ENCODE data around the gene GCFC2. TPM values are rescaled to one million over a fixed set of nuclear protein-coding genes. Genes with fewer than 3 reads are reported as not detected.
A peak's percentile ranks its signal among the peaks of the same experiment; 100 is the strongest.

GCFC2 gene
- total RNA-seq, 4 donors from 2014 or later, result 14.2 to 33.6 (median 22.8) TPM

DNA sequence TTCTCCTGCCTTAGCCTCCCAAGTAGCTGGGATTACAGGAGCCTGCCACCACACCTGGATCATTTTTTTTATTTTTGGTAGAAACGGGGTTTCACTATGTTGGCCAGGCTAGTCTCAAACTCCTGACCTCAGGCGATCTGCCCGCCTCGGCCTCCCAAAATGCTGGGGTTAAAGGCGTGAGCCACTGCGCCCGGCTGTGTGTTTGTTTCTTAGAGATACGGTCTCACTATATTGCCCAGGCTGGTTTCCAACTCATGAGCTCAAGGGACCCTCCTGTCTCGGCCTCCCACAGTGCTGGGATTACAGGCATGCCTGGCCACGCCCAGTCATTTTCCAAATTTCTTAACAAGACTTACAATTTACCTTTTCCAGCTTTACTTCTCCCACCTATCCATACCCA is 65.1 kb downstream of the GCFC2 start:
- H3K4me3 ChIP-seq, result no peak overlapping the region
- no peaks in the 10 kb centered on the region for H3K9me3 ChIP-seq
- H3K27ac ChIP-seq, result no peak overlapping the region
- no peaks in the 10 kb centered on the region for H3K27me3 ChIP-seq
- no peak for ATAC-seq
- H3K4me1 ChIP-seq, result peaks cover 0 to 41% (median 0%) of the 10 kb centered on the region in 3 donors
- 86 to 89% methylated on average over 3 of the region's 10 CpGs for WGBS, 2 donors (ENCODE audit: low coverage in 1 of 2)
- TF ChIP-seq POLR2A (IDR thresholded peaks at IDR 0.05) (no peak), POLR2AphosphoS5 (IDR thresholded peaks at IDR 0.05) (no peak), CTCF (IDR thresholded peaks at IDR 0.05) (no peak), EP300 (IDR thresholded peaks at IDR 0.05) (no peak)
- peaks cover 0 to 15% of the 10 kb centered on the region in 2 donors for H3K36me3 ChIP-seq

DNA sequence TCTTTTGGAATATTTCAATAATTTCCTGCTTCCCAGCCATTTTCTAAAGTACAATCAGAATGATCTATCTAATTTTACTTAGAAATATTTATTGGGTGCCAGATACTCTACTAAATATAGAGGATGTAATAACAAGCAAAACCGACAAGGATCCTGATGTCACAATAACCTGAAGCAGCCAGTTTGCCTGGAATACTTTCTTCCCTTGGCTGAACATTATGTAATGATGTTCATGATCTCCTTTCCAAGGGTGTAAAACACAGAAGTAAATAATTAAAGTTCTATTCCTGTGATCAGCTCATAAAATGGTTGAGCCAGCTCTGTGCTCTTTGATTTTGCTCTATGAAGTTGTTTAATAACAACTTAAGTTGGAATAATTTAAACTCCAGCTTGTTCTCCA is 66.7 kb downstream of the GCFC2 start:
- whole genome bisulfite sequencing, 2 donors (ENCODE audit: low coverage in 1 of 2), result 56 to 73% methylated on average over 1 of the region's 1 CpG
- ATAC-seq, result no peak
- H3K27ac ChIP-seq, result no peak overlapping the region

DNA sequence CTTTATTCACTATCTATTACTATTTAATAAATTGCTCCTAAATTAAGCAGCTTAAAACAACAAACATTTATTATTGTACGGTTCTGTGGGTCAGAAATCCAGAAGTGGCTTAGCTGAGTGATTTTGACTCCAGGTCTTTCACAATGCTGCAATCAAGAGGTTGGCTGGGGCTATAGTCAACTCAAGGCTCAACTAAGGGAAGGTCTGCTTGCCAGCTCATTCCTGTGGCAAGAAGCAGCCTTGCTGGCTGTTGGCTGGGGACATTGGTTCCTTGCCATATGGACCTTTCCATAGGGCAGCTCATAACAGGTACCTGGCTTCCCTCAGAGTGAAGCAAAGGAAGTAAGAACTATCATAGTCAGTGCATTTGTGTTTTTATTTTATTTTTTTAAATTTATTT is 69.1 kb downstream of the GCFC2 start:
- Histone ChIP-seq H3K36me3 (no peaks in the 10 kb centered on the region), H3K27me3 (peaks cover 11% of the 10 kb centered on the region), H3K4me1 (peaks cover 0 to 24% (median 0%) of the 10 kb centered on the region in 3 donors), H3K27ac (peak overlapping the region in 1 of 4 donors; percentile 7), H3K9me3 (no peaks in the 10 kb centered on the region), H3K4me3 (no peak overlapping the region)
- no peak for ATAC-seq
- WGBS, 2 donors (ENCODE audit: low coverage in 1 of 2), result 40 to 88% methylated on average over 1 of the region's 1 CpG
- TF ChIP-seq POLR2A (IDR thresholded peaks at IDR 0.05) (no peak), CTCF (IDR thresholded peaks at IDR 0.05) (no peak), EP300 (IDR thresholded peaks at IDR 0.05) (no peak), POLR2AphosphoS5 (IDR thresholded peaks at IDR 0.05) (no peak)

More for the DNA sequence above, 66.7 kb downstream of the GCFC2 start:
- H3K36me3 ChIP-seq, result no peaks in the 10 kb centered on the region
- H3K4me3 ChIP-seq, result no peak overlapping the region
- H3K9me3 ChIP-seq, result no peaks in the 10 kb centered on the region
- peaks cover 0 to 40% (median 0%) of the 10 kb centered on the region in 3 donors for H3K4me1 ChIP-seq
- no peaks in the 10 kb centered on the region for H3K27me3 ChIP-seq
- no peak for TF ChIP-seq CTCF (IDR thresholded peaks at IDR 0.05)
- TF ChIP-seq POLR2A (IDR thresholded peaks at IDR 0.05), result no peak
- no peak for TF ChIP-seq EP300 (IDR thresholded peaks at IDR 0.05)
- TF ChIP-seq POLR2AphosphoS5 (IDR thresholded peaks at IDR 0.05), result no peak

- Histone ChIP-seq H3K4me1 (peaks cover 0 to 15% (median 0%) of the 10 kb centered on the region in 3 donors), H3K36me3 (no peaks in the 10 kb centered on the region), H3K27me3 (peaks cover 18% of the 10 kb centered on the region), H3K4me3 (no peak overlapping the region), H3K27ac (peak overlapping the region in 3 of 4 donors; percentile 3 to 34 (median 7)), H3K9me3 (no peaks in the 10 kb centered on the region)
- peak; percentile 89 for ATAC-seq
- WGBS, 2 donors (ENCODE audit: low coverage in 1 of 2), result 2% methylated on average over 3 of the region's 3 CpGs; no CpG with 5 or more reads in 1 of the 2 donors
- TF ChIP-seq CTCF (IDR thresholded peaks at IDR 0.05) (peak; percentile 82 to 95 (median 88)), POLR2A (IDR thresholded peaks at IDR 0.05) (no peak)
These were observed 70.0 kb downstream of the GCFC2 start for GRCh38 chr2:75640621-75641121.

GRCh38 chr2:75637568-75637967 is 73.1 kb downstream of the GCFC2 start:
- no peak for TF ChIP-seq POLR2AphosphoS5 (IDR thresholded peaks at IDR 0.05)
- Histone ChIP-seq H3K27me3 (peaks cover 18% of the 10 kb centered on the region), H3K9me3 (no peaks in the 10 kb centered on the region), H3K4me1 (peaks cover 0 to 15% (median 0%) of the 10 kb centered on the region in 3 donors), H3K27ac (no peak overlapping the region), H3K36me3 (no peaks in the 10 kb centered on the region), H3K4me3 (no peak overlapping the region)
- ATAC-seq, result no peak
- 75 to 80% methylated on average over 1 of the region's 1 CpG for WGBS, 2 donors (ENCODE audit: low coverage in 1 of 2)

Data from gastroesophageal sphincter (tissue), 4 donors.